Activated CD4-positive, alpha-beta memory T cell treated with anti-CD3 and anti-CD28 coated beads for 36 hours (primary cell): Measurements from ENCODE around the gene COX4I2. TPM values are rescaled to one million over a fixed set of nuclear protein-coding genes. Genes with fewer than 3 reads are reported as not detected.

Source experiments
- CTCF ChIA-PET: fragments of 350-600 bp; sonication (Branson Sonifier 250); formaldehyde crosslinking; loops from one replicate; lab custom pipeline; 2021; ENCODE audit warnings: antibody characterized with exemption, inconsistent platforms; lab: Charles Lee
- POLR2A ChIA-PET: fragments of 350-600 bp; sonication (Branson Sonifier 250); formaldehyde crosslinking; loops from one replicate; lab custom pipeline; 2021; ENCODE audit warnings: antibody characterized with exemption; lab: Charles Lee
- DNase-seq: peaks from one replicate; pipeline ENCODE4 v3.0.0-alpha.2; 2020
- H3K27ac Mint-ChIP-seq: one replicate; pipeline ENCODE4 v1.8.0; 2021; ENCODE audit warnings: mixed read lengths
- H3K27me3 Mint-ChIP-seq: one replicate; pipeline ENCODE4 v1.8.0; 2021; ENCODE audit warnings: mixed read lengths
- H3K36me3 Mint-ChIP-seq: one replicate; pipeline ENCODE4 v1.8.0; 2021; ENCODE audit warnings: mixed read lengths
- H3K4me1 Mint-ChIP-seq: one replicate; pipeline ENCODE4 v1.8.0; 2021; ENCODE audit warnings: low read depth, mixed read lengths
- H3K4me3 Mint-ChIP-seq: one replicate; pipeline ENCODE4 v1.8.0; 2021; ENCODE audit warnings: mild to moderate bottlenecking, mixed read lengths
- H3K9me3 Mint-ChIP-seq: one replicate; pipeline ENCODE4 v1.8.0; 2021; ENCODE audit warnings: mixed read lengths
- intact Hi-C: fragments of 100-400 bp; cut with micrococcal nuclease; formaldehyde crosslinking; loops from one replicate; pipeline ENCODE4 v1.15.1; 2023
- total RNA-seq, 2 experiments: library from RNA; stranded (reverse); gene quantifications; one replicate each; pipeline ENCODE4 v1.2.3, GENCODE V29; 2021

The COX4I2 gene
- total RNA-seq, 2 experiments from 2014 or later, result not detected

DNA sequence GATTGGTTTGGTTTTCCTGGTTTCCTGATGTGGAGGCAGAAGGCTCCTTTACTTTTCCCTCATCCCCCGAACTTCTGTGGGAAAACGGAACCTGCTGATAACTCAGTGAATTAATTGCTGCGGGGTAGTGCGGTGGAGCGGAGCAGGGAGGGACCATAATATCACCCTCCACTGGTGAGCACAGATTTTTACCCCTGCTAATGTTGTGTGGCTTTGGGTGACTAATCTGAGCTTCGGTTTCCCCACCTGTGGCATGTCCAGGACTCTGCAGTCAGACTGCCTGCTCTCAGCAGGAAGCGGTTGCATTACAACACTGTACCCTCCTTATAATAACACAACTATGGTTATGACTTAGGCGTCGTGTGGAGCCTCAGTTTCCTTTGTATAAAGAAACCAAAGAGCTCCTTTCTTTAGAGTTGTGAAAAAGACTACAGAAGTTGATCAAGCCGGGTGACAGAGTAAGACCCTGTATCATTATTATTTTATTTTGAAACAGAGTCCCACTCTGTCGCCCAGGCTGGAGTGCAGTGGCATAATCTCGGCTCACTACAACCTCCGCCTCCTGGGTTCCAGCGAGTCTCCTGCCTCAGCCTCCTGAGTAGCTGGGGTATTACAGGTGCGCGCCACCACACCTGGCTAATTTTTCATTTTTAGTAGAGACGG, 34.8 kb upstream of the COX4I2 start:
- Mint-ChIP-seq H3K9me3 (no peaks in the 10 kb centered on the region), H3K36me3 (no peaks in the 10 kb centered on the region), H3K27ac (peak overlapping the region; percentile 61), H3K4me1 (peaks cover 33% of the 10 kb centered on the region), H3K27me3 (peaks cover 37% of the 10 kb centered on the region), H3K4me3 (peak overlapping the region; percentile 25)
- DNase-seq, result peak; percentile 85
- intact Hi-C loops, result loop anchor here (1.0 kb wide), 1 partner anchor 31 kb away; no protein-coding TSS in a partner anchor
- POLR2A ChIA-PET, result interaction anchor here (0.6 to 4.4 kb wide), 10 partner anchors 9 to 137 kb away, joined by 3 to 31 read pairs (median 4); partner anchors contain the start of gene BCL2L1
- CTCF ChIA-PET, result interaction anchor here (1.1 to 18.8 kb wide), 5 partner anchors 9 to 121 kb away, joined by 3 to 1211 read pairs (median 9); no protein-coding TSS in a partner anchor

DNA sequence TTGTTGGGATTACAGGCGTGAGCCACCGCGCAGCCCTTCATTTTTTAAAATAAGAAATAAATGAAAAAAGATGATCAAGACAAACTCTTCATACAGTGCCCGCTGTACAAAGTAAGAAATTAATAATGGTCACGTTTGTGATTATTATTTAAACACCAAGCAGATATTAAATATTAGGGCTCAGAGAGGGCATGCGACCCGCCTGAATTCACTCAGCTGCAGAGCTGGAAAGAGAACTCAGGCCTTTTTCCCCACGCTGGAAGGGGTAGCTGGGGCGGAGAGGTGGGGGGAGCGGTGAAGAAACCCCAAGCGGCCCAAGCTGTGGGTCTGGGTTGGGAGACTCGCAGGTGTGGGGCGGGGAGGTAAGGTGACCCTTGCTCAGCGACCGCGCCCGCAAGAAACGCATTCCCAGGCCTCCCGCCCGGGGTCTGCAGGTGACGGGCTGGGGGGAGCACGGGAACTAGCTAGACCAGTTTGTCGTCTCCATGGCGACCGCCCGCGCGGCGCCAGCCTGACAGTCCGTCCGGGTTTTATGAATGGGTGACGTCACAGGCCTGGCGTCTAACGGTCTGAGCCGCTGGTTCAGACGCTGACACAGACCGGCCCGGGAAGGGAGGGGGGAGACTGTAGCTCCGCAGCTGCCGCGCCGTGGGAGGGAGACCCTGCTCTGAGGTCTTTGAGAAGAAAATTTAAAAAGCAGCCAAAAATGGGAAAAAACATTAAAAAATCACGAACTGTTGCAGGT, 33.7 kb upstream of the COX4I2 start:
- peaks cover 33% of the 10 kb centered on the region for H3K4me1 Mint-ChIP-seq
- H3K27me3 Mint-ChIP-seq, result peaks cover 45% of the 10 kb centered on the region
- CTCF ChIA-PET, result interaction anchor here (1.2 to 18.8 kb wide), 5 partner anchors 8 to 120 kb away, joined by 3 to 1211 read pairs (median 7); no protein-coding TSS in a partner anchor
- POLR2A ChIA-PET, result interaction anchor here (1.1 to 4.4 kb wide), 5 partner anchors 8 to 43 kb away, joined by 3 to 31 read pairs (median 8); no protein-coding TSS in a partner anchor
- intact Hi-C loops, result loop anchor here (1.0 kb wide), 1 partner anchor 32 kb away; no protein-coding TSS in a partner anchor
- H3K36me3 Mint-ChIP-seq, result no peaks in the 10 kb centered on the region
- H3K27ac Mint-ChIP-seq, result no peak overlapping the region
- DNase-seq, result peak; percentile 86
- peak overlapping the region; percentile 87 for H3K4me3 Mint-ChIP-seq
- H3K9me3 Mint-ChIP-seq, result no peaks in the 10 kb centered on the region

DNA sequence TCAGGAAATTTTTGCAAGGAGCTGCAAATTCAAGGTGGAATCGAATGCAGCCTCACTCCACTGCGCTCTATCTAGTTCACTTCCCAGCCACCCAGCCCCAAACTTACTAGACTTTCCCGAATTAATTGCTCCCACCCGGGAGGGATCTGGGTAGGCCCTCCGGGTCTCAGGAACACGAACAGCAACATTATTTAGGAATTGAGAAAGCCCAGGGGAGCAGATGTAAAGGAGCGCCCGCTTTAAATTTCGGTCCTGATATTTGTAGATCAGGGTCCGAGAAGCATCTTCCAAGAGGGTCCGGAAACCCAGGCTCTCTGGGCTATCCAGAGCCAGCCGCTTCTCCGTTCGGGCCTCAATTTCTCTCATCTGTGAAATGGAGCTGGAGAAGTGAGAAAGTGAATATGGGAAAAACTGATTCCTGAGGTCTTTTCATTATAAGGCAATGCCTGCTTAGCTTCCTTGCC, 33.1 kb upstream of the COX4I2 start:
- intact Hi-C loops, result loop anchor here (1.0 kb wide), 2 partner anchors 9 to 11 kb away; no protein-coding TSS in a partner anchor
- no peak for DNase-seq
- Mint-ChIP-seq H3K4me1 (peaks cover 33% of the 10 kb centered on the region), H3K27ac (no peak overlapping the region), H3K27me3 (peaks cover 47% of the 10 kb centered on the region), H3K4me3 (peak overlapping the region; percentile 87), H3K9me3 (no peaks in the 10 kb centered on the region), H3K36me3 (no peaks in the 10 kb centered on the region)
- ChIA-PET CTCF (interaction anchor here (1.1 to 18.8 kb wide), 5 partner anchors 7 to 123 kb away, joined by 3 to 1211 read pairs (median 7); no protein-coding TSS in a partner anchor), POLR2A (interaction anchor here (1.1 to 4.4 kb wide), 4 partner anchors 27 to 44 kb away, joined by 3 to 31 read pairs (median 7); no protein-coding TSS in a partner anchor)

DNA sequence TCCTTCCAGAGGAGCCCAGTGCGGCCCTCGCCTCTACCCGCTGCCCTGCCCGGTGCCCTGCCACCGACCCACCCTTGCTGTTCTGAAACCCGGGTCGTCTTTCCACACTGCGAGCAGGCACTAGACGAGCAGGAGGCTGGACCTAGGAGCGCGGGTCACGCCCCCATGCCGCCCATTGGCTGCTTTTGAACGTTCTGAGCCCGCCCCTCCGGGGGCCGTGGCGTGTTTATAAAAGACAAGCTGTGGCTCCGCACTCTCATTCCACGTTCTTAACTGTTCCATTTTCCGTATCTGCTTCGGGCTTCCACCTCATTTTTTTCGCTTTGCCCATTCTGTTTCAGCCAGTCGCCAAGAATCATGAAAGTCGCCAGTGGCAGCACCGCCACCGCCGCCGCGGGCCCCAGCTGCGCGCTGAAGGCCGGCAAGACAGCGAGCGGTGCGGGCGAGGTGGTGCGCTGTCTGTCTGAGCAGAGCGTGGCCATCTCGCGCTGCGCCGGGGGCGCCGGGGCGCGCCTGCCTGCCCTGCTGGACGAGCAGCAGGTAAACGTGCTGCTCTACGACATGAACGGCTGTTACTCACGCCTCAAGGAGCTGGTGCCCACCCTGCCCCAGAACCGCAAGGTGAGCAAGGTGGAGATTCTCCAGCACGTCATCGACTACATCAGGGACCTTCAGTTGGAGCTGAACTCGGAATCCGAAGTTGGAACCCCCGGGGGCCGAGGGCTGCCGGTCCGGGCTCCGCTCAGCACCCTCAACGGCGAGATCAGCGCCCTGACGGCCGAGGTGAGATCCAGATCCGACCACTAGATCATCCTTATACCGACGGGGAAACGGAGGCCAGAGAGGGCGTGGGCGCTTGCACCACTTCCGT, 32.4 kb upstream of the COX4I2 start, which contains the start of gene ID1:
Gene ID1 (plus strand): TSS at position 259 of the 871 bp plus-strand sequence. CDS start 99 bp downstream, at position 358.
- H3K4me1 Mint-ChIP-seq, result peaks cover 33% of the 10 kb centered on the region
- no peaks in the 10 kb centered on the region for H3K9me3 Mint-ChIP-seq
- DNase-seq, result peak; percentile 92
- ChIA-PET POLR2A (interaction anchor here (1.0 to 4.4 kb wide), 4 partner anchors 32 to 118 kb away, joined by 3 to 31 read pairs (median 7); partner anchors contain the start of gene BCL2L1), CTCF (interaction anchor here (0.7 to 18.8 kb wide), 7 partner anchors 7 to 122 kb away, joined by 3 to 1211 read pairs (median 6); no protein-coding TSS in a partner anchor)
- H3K36me3 Mint-ChIP-seq, result no peaks in the 10 kb centered on the region
- no peak within 1 kb of the TSS for H3K27ac Mint-ChIP-seq
- H3K27me3 Mint-ChIP-seq, result peaks cover 47% of the 10 kb centered on the region
- peak within 1 kb of the TSS; percentile 87 for H3K4me3 Mint-ChIP-seq
- intact Hi-C loops, result loop anchor here (1.0 kb wide), 2 partner anchors 8 to 12 kb away; no protein-coding TSS in a partner anchor

DNA sequence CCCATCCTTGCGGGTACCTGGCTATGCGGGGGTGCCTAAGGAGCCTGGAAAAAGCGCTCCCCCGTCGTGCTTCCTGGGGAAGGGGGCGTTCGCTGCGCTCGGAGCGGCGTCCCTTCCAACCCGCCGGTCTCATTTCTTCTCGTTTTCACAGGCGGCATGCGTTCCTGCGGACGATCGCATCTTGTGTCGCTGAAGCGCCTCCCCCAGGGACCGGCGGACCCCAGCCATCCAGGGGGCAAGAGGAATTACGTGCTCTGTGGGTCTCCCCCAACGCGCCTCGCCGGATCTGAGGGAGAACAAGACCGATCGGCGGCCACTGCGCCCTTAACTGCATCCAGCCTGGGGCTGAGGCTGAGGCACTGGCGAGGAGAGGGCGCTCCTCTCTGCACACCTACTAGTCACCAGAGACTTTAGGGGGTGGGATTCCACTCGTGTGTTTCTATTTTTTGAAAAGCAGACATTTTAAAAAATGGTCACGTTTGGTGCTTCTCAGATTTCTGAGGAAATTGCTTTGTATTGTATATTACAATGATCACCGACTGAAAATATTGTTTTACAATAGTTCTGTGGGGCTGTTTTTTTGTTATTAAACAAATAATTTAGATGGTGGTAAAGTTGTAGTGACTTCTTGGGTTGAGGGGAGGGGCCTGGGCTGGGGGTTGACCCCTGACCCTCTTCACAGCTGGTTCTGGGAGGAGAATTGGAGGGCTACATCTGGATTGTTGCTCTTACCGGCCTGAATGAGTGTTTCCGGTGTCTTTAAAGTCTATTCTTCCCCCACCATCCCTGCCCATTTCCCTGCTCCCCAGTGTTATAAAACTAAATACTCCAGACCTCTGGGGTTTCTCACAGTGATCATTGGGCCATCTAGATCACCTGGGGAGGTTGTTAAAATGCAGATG, 31.6 kb upstream of the COX4I2 start:
- Mint-ChIP-seq H3K27me3 (peaks cover 45% of the 10 kb centered on the region), H3K27ac (no peak overlapping the region), H3K36me3 (no peaks in the 10 kb centered on the region), H3K9me3 (no peaks in the 10 kb centered on the region), H3K4me3 (peak overlapping the region; percentile 87), H3K4me1 (peaks cover 33% of the 10 kb centered on the region)
- intact Hi-C loops, result loop anchor here (1.0 kb wide), 2 partner anchors 7 to 13 kb away; no protein-coding TSS in a partner anchor
- POLR2A ChIA-PET, result interaction anchor here (0.7 to 4.4 kb wide), 3 partner anchors 33 to 117 kb away, joined by 3 to 31 read pairs (median 4); partner anchors contain the start of gene BCL2L1
- DNase-seq, result peak; percentile 30
- CTCF ChIA-PET, result interaction anchor here (0.7 to 18.8 kb wide), 5 partner anchors 17 to 121 kb away, joined by 3 to 1211 read pairs (median 4); no protein-coding TSS in a partner anchor

DNA sequence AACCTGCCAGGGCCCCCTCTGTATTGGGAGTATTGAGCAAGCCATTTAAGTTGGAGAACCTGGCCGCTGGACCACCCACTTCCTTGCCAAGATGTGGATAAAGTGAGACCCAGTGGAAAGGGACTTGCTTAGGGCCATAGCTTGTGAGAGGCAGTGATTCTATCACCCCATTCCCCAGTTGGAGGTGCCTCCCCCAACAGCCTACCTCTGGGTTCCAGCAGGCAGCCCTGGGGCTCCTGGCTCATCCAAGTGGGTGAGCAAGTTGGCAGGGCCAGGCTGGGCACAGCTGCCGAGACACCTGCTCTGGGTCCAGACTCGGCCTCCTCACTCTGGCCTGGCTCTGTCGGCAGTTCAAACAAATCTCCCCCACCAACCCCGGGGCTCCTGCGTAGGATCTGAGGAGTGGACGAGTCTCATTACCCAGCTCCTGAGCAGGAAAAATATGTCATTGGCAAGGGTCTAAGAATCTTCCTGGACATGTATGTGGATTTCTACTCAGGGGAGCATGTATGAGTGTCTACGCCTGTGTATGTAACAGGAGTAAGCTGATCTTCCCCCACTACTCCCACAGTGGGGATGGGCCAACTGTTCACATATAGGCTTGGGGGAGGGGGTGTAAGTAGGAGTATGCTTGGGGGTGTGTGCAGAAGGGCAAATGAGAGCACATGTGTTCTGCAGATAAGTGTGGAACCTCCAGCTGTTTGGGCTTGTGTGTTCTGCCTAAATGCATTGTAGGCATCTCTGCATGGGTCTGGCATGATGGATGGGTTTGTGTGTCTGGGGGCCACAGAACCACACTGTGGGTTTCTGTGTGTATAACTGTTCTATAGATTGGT, 30.7 kb upstream of the COX4I2 start:
- intact Hi-C loops, result no loop called here
- Mint-ChIP-seq H3K27ac (no peak overlapping the region), H3K9me3 (no peaks in the 10 kb centered on the region), H3K4me1 (peaks cover 33% of the 10 kb centered on the region), H3K36me3 (no peaks in the 10 kb centered on the region), H3K4me3 (no peak overlapping the region), H3K27me3 (peaks cover 47% of the 10 kb centered on the region)
- no peak for DNase-seq
- ChIA-PET CTCF (interaction anchor here (18.8 kb wide), 1 partner anchor 40 kb away, joined by 1211 read pairs; no protein-coding TSS in a partner anchor), POLR2A (interaction anchor here (0.7 kb wide), 1 partner anchor 34 kb away, joined by 3 read pairs; no protein-coding TSS in a partner anchor)

DNA sequence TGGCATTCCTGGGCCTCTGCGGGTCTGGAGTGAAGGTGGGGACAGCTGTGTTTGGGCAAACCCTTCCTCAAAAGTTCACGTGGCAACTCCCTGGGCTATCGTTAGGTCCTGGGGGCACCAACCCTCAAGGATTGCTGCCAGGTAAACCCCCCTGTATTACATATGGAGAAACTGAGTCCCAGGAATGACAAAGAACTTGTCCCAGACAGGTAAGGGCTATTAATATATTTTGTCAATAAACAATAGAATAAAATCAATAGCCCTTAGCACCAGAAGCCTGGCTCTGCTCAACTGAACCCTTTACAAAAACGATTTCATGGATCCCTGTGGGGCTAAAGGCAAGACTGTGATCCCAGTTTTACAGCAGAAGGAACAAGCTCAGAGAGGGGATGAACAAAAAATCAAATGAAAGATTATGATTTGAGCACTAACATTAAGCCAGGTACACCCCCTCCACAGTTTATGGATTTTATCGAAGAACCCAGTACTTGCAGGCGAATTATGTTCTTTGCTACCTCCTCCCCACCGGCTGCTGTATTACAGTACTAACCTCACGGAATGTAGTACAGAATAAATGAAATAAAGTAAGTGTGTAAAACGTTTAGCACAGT, 30.0 kb upstream of the COX4I2 start:
- DNase-seq, result no peak
- CTCF ChIA-PET, result interaction anchor here (18.8 kb wide), 1 partner anchor 41 kb away, joined by 1211 read pairs; no protein-coding TSS in a partner anchor
- Mint-ChIP-seq H3K27ac (no peak overlapping the region), H3K36me3 (no peaks in the 10 kb centered on the region), H3K27me3 (peaks cover 44% of the 10 kb centered on the region), H3K4me3 (no peak overlapping the region), H3K9me3 (no peaks in the 10 kb centered on the region), H3K4me1 (peaks cover 29% of the 10 kb centered on the region)
- intact Hi-C loops, result no loop called here
- POLR2A ChIA-PET, result interaction anchor here (2.4 kb wide), 1 partner anchor 35 kb away, joined by 9 read pairs; no protein-coding TSS in a partner anchor

DNA sequence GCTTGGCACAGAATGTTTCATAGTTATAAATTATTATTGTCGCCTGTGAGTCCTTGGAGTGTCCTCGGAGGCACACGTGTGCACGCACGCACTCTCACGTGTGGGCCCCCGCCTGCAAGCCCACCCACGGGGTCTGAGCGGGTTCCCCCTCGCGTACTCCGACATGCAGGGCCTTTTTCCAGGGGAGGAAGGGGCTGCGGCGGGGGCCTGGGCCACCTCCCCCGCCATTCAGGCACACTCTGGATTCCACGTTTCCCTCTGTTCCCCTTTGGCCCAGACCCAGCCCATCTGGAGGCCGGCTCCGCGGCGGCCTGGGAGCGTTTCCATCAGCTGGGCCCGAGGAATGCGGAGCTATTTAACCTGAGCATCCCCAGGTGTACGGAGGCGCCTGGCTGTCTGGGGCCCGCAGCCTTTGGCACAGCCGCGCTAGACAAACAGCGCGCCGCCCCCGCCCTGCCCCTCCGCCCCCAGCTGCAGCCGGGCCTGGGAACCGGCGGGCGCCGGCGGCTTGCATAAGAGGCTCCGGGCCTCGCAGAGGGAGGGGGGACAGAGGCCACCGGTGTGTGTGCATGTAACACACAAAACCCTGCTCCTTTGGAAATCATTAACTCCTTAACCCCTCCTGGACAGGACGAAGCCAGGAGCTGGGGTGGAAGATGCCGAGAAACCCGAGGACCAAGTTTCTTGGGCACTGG, 29.3 kb upstream of the COX4I2 start:
- POLR2A ChIA-PET, result interaction anchor here (2.4 kb wide), 1 partner anchor 35 kb away, joined by 9 read pairs; no protein-coding TSS in a partner anchor
- no peak overlapping the region for H3K4me3 Mint-ChIP-seq
- no peak for DNase-seq
- H3K9me3 Mint-ChIP-seq, result no peaks in the 10 kb centered on the region
- no peaks in the 10 kb centered on the region for H3K36me3 Mint-ChIP-seq
- H3K4me1 Mint-ChIP-seq, result peaks cover 26% of the 10 kb centered on the region
- H3K27me3 Mint-ChIP-seq, result peaks cover 43% of the 10 kb centered on the region
- no peak overlapping the region for H3K27ac Mint-ChIP-seq
- intact Hi-C loops, result no loop called here
- CTCF ChIA-PET, result interaction anchor here (18.8 kb wide), 1 partner anchor 42 kb away, joined by 1211 read pairs; no protein-coding TSS in a partner anchor
